ENCODE measurements around the gene TMEM82. TPM values are rescaled to one million over a fixed set of nuclear protein-coding genes. Genes with fewer than 3 reads are reported as not detected.

TMEM82 gene
- total RNA-seq, 2 donors from 2014 or later: not detected

Other genes starting within 250 kb of the TMEM82 start
- gene CASP9, start 218.3 kb upstream of the TMEM82 start, total RNA-seq: 10 to 100 TPM; 17.1 to 17.9 TPM
- 10 to 100 TPM in 1 of 2 donors, 1 to 10 TPM in 1; 8.6 to 10.0 TPM for gene DNAJC16, start 215.7 kb upstream of the TMEM82 start, total RNA-seq
- 10 to 100 TPM in 1 of 2 donors, 1 to 10 TPM in 1; 9.7 to 16.6 TPM for gene AGMAT, start 157.4 kb upstream of the TMEM82 start, total RNA-seq
- 10 to 100 TPM; 28.3 to 39.3 TPM for gene DDI2, start 125.0 kb upstream of the TMEM82 start, total RNA-seq
- gene PLEKHM2, start 58.2 kb upstream of the TMEM82 start, total RNA-seq: 10 to 100 TPM; 32.2 to 50.5 TPM
- gene SLC25A34, start 6.2 kb upstream of the TMEM82 start, total RNA-seq: 1 to 10 TPM in 1 of 2 donors, under 1 TPM in 1; 0.90 to 1.6 TPM
- gene FBLIM1, start 16.3 kb downstream of the TMEM82 start, total RNA-seq: not detected
- gene UQCRHL, start 65.2 kb downstream of the TMEM82 start, total RNA-seq: 1 to 10 TPM; 1.8 to 2.2 TPM
- gene SPEN, start 105.2 kb downstream of the TMEM82 start, total RNA-seq: 10 to 100 TPM; 48.9 to 66.7 TPM
- gene ZBTB17, start 233.6 kb downstream of the TMEM82 start, total RNA-seq: 100 to 1,000 TPM in 1 of 2 donors, 10 to 100 TPM in 1; 62.0 to 135 TPM

Measured in activated T-helper 17 cell treated with anti-CD3 and anti-CD28 coated beads, Interleukin-2, amount 50 U/mL, for 72 hours (primary cell).